ENCODE measurements around the gene NLGN1. TPM values are rescaled to one million over a fixed set of nuclear protein-coding genes. Genes with fewer than 3 reads are reported as not detected.

Gene NLGN1
- total and polyA plus RNA-seq, 2 of the 8 experiments (the other 6 are each of a cell fraction or from before 2014, with no cell fraction given) = 7.8 to 14.8 TPM

DNA sequence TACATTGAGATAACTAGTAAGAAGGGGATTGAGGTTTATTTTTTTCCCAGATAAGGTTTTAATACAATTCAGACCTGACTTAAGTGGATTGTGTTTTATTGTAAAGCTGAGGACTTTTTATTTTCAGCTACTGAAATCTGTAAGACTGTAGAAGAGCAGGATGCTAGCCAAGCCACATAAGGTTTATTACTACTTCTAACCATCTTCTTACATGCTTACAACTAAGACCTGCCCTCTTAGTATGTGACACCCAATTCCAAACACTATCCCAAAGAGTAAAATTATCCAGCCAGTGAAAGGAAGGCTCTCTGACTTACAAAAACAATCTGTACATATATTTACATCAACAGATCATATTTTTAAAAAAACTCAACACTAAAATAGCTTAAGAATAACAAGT, 897.1 kb downstream of the NLGN1 start:
- H2BK5ac ChIP-seq (ENCODE audit: low read depth, low read length) = no peak overlapping the region
- H2AFZ ChIP-seq (ENCODE audit: low read length) = no peak overlapping the region
- TF ChIP-seq CHD2 (IDR thresholded peaks at IDR 0.05; ENCODE audit: low read length) = no peak
- no peak for TF ChIP-seq RFX5 (IDR thresholded peaks at IDR 0.05; ENCODE audit: borderline replicate concordance, low read depth, low read length)
- TF ChIP-seq SRF (IDR thresholded peaks at IDR 0.05; ENCODE audit: low read depth, low read length) = no peak
- TF ChIP-seq YY1 (IDR thresholded peaks at IDR 0.05; ENCODE audit: low read depth, low read length) = no peak
- TF ChIP-seq EZH2 (IDR thresholded peaks at IDR 0.05; ENCODE audit: low read depth, low read length, severe bottlenecking) = no peak
- TF ChIP-seq BCL11A (IDR thresholded peaks at IDR 0.05; ENCODE audit: low read depth in 2 of 2, low read length in 2 of 2) = no peak
- TF ChIP-seq CEBPB (IDR thresholded peaks at IDR 0.05; ENCODE audit: low read depth, low read length) = no peak
- TF ChIP-seq SAP30 (IDR thresholded peaks at IDR 0.05; ENCODE audit: insufficient read depth, insufficient replicate concordance, low read length) = no peak
- TF ChIP-seq, protein P1, sequence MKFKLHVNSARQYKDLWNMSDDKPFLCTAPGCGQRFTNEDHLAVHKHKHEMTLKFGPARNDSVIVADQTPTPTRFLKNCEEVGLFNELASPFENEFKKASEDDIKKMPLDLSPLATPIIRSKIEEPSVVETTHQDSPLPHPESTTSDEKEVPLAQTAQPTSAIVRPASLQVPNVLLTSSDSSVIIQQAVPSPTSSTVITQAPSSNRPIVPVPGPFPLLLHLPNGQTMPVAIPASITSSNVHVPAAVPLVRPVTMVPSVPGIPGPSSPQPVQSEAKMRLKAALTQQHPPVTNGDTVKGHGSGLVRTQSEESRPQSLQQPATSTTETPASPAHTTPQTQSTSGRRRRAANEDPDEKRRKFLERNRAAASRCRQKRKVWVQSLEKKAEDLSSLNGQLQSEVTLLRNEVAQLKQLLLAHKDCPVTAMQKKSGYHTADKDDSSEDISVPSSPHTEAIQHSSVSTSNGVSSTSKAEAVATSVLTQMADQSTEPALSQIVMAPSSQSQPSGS (IDR thresholded peaks at IDR 0.05; ENCODE audit: low read length) = no peak
- TF ChIP-seq TCF12 (IDR thresholded peaks at IDR 0.05; ENCODE audit: low read depth, low read length) = no peak
- TF ChIP-seq CBX8 (IDR thresholded peaks at IDR 0.05; ENCODE audit: borderline replicate concordance, low read depth, low read length) = no peak
- no peak for TF ChIP-seq HDAC2 (IDR thresholded peaks at IDR 0.05; ENCODE audit: borderline replicate concordance in 1 of 2, low read depth in 2 of 2, low read length in 2 of 2)
- TF ChIP-seq KDM5A (IDR thresholded peaks at IDR 0.05; ENCODE audit: low read length) = no peak
- no peaks in the 10 kb centered on the region for H3K9me3 ChIP-seq (ENCODE audit: insufficient read depth in 2 of 2, low read depth in 1 of 2, low read length in 1 of 2)
- H3K56ac ChIP-seq (replicated peaks; ENCODE audit: insufficient read length, low read depth, low read length) = no peak overlapping the region
- no peaks in the 10 kb centered on the region for H3K79me2 ChIP-seq (ENCODE audit: control insufficient read depth in 1 of 2, insufficient read depth in 2 of 2, low read length in 2 of 2)
- no peak for DNase-seq (ENCODE audit: low read depth in 1 of 2, low spot score in 2 of 2)
- peaks cover 0 to 4% (median 0%) of the 10 kb centered on the region in 4 experiments; a peak in 1 of 7 replicates for H3K4me1 ChIP-seq (replicated peaks in 1 of 4; ENCODE audit: control insufficient read depth in 3 of 4, insufficient read depth in 4 of 4, low read length in 3 of 4)
- H3K27me3 ChIP-seq (replicated peaks in 1 of 4; ENCODE audit: control insufficient read depth in 3 of 4, extremely low read depth in 1 of 4, insufficient read depth in 3 of 4, low read length in 3 of 4) = no peaks in the 10 kb centered on the region
- CTCF ChIA-PET (ENCODE audit: partially characterized antibody) = interaction anchor here (0.6 kb wide), 1 partner anchor 170 kb away, joined by 4 read pairs; no protein-coding TSS in a partner anchor
- no peak overlapping the region for H3K4me3 ChIP-seq (ENCODE audit: extremely low read depth in 1 of 4, insufficient read depth in 2 of 4, low read depth in 3 of 4, low read length in 4 of 4)
- H3K79me1 ChIP-seq (ENCODE audit: low read depth, low read length) = no peaks in the 10 kb centered on the region
- H4K5ac ChIP-seq (ENCODE audit: insufficient read length, low read depth, low read length) = no peak overlapping the region
- H3K18ac ChIP-seq (ENCODE audit: extremely low read depth, low read length) = no peak overlapping the region
- no peak overlapping the region for H3K4ac ChIP-seq (replicated peaks; ENCODE audit: insufficient read length, low read depth, low read length)
- H3K36me3 ChIP-seq (ENCODE audit: control insufficient read depth in 2 of 4, insufficient read depth in 4 of 4, low read length in 3 of 4) = no peaks in the 10 kb centered on the region
- no peak overlapping the region for H3K23ac ChIP-seq (ENCODE audit: insufficient read length)
- H2BK15ac ChIP-seq (ENCODE audit: low read length) = no peak overlapping the region
- H3K27ac ChIP-seq (ENCODE audit: low read depth, low read length) = no peak overlapping the region
- no peak overlapping the region for H2AK5ac ChIP-seq (ENCODE audit: low read depth, low read length)
- no peak overlapping the region for H2BK120ac ChIP-seq (replicated peaks; ENCODE audit: low read depth, low read length)
- FAIRE-seq = no peak
- H3K4me2 ChIP-seq (ENCODE audit: insufficient read depth in 1 of 2, low read depth in 2 of 2, low read length in 2 of 2) = no peak overlapping the region
- no peak overlapping the region for H4K8ac ChIP-seq (ENCODE audit: extremely low read depth, insufficient read depth, low read length)
- H3K9ac ChIP-seq (replicated peaks in 1 of 4; ENCODE audit: extremely low read depth in 1 of 4, low read depth in 3 of 4, low read length in 3 of 4) = no peak overlapping the region
- H2BK20ac ChIP-seq (ENCODE audit: low read length) = no peak overlapping the region
- H4K91ac ChIP-seq (replicated peaks; ENCODE audit: insufficient read length, low read length) = no peak overlapping the region
- H3K14ac ChIP-seq (ENCODE audit: insufficient read length) = no peak overlapping the region
- POLR2A ChIA-PET (ENCODE audit: partially characterized antibody) = no interaction called here
- no peaks in the 10 kb centered on the region for H4K20me1 ChIP-seq (replicated peaks in 1 of 2; ENCODE audit: control insufficient read depth in 1 of 2, insufficient read depth in 2 of 2, low read length in 2 of 2)
- no peak overlapping the region for H2BK12ac ChIP-seq (ENCODE audit: low read depth, low read length)
- H3K23me2 ChIP-seq (ENCODE audit: low read depth, low read length) = no peaks in the 10 kb centered on the region
